HEK293 (cell line): ENCODE measurements around the gene STX16.

Experiments used
- CTCF ChIA-PET: fragments of 350-600 bp; formaldehyde crosslinking; extraction: SDS; loops from one replicate; lab custom pipeline; 2021; ENCODE audit warnings: antibody characterized with exemption; lab: Yijun Ruan, JAX
- POLR2A ChIA-PET: fragments of 300-600 bp; formaldehyde crosslinking; extraction: SDS; loops from one replicate; lab custom pipeline; 2020; ENCODE audit warnings: antibody characterized with exemption, inconsistent platforms; lab: Yijun Ruan, JAX
- H3K27ac ChIP-seq: fragments of 200-500 bp; sonication (Bioruptor generic); 2 replicates; pipeline ENCODE4 v1.5.1; 2014; ENCODE audit warnings: low read depth, low read length, control low read depth, inconsistent platforms; ENCODE audit errors: extremely low read depth
- H3K36me3 ChIP-seq, 2 experiments: fragments of 200-500 bp in 1 of 2; sonication (Bioruptor generic) in 1 of 2; 1 replicate in 1 of 2; 2 replicates in 1 of 2; pipeline ENCODE4 v1.5.1; 2014 to 2017; ENCODE audit warnings: inconsistent platforms in 2 of 2, low read length in 2 of 2; ENCODE audit not compliant: control insufficient read depth in 2 of 2, insufficient read depth in 1 of 2
- H3K4me1 ChIP-seq: fragments of 200-500 bp; sonication (Bioruptor generic); 2 replicates; pipeline ENCODE4 v1.5.1; 2014; ENCODE audit warnings: mild to moderate bottlenecking, low read length, inconsistent platforms; ENCODE audit not compliant: control insufficient read depth, insufficient read depth
- H3K4me3 ChIP-seq: 2 replicates; pipeline ENCODE4 v1.5.1; 2011; ENCODE audit warnings: low read depth, mild to moderate bottlenecking, control low read depth, low read length, moderate library complexity
- H3K9me3 ChIP-seq: fragments of 200-500 bp; sonication (Bioruptor generic); 2 replicates; pipeline ENCODE4 v1.5.1; 2014; ENCODE audit warnings: low read depth, low read length, inconsistent platforms; ENCODE audit not compliant: control insufficient read depth, insufficient read depth
- EGR2 ChIP-seq: fragments of 450-650 bp; formaldehyde crosslinking; IDR thresholded peaks from 2 replicates; pipeline ENCODE4 v1.5.1; 2016; ENCODE audit warnings: low read depth, missing biosample characterization, missing genetic modification characterization
- MEIS1 ChIP-seq: sonication (generic); formaldehyde crosslinking; IDR thresholded peaks from 2 replicates; pipeline ENCODE4 v1.8.1; 2022; ENCODE audit warnings: missing genetic modification reagents, mild to moderate bottlenecking, borderline replicate concordance
- PRDM10 ChIP-seq: fragments of 450-650 bp; formaldehyde crosslinking; IDR thresholded peaks from 2 replicates; pipeline ENCODE4 v1.5.1; 2016; ENCODE audit warnings: missing biosample characterization, missing genetic modification characterization
- RBAK ChIP-seq: fragments of 450-650 bp; formaldehyde crosslinking; IDR thresholded peaks from 2 replicates; pipeline ENCODE4 v1.5.1; 2016; ENCODE audit warnings: missing biosample characterization, missing genetic modification characterization
- ZFHX2 ChIP-seq: fragments of 450-650 bp; formaldehyde crosslinking; conservative IDR thresholded peaks from 2 replicates; pipeline ENCODE4 v1.5.1; 2016; ENCODE audit warnings: missing biosample characterization, missing genetic modification characterization
- ZNF223 ChIP-seq: fragments of 450-650 bp; formaldehyde crosslinking; IDR thresholded peaks from 2 replicates; pipeline ENCODE4 v1.5.1; 2016; ENCODE audit warnings: missing biosample characterization, missing genetic modification characterization
- ZNF266 ChIP-seq: fragments of 450-650 bp; formaldehyde crosslinking; IDR thresholded peaks from 2 replicates; pipeline ENCODE4 v1.5.1; 2016; ENCODE audit warnings: missing biosample characterization, missing genetic modification characterization, low read depth
- ZNF394 ChIP-seq: fragments of 450-650 bp; formaldehyde crosslinking; IDR thresholded peaks from 2 replicates; pipeline ENCODE4 v1.5.1; 2016; ENCODE audit warnings: missing biosample characterization, missing genetic modification characterization, mild to moderate bottlenecking, moderate library complexity, borderline replicate concordance
- ZNF426 ChIP-seq: fragments of 450-650 bp; formaldehyde crosslinking; IDR thresholded peaks from 2 replicates; pipeline ENCODE4 v1.5.1; 2017; ENCODE audit warnings: missing biosample characterization, missing genetic modification characterization, mild to moderate bottlenecking, inconsistent platforms, moderate library complexity
- ZNF48 ChIP-seq: fragments of 450-650 bp; formaldehyde crosslinking; IDR thresholded peaks from 2 replicates; pipeline ENCODE4 v1.5.1; 2016; ENCODE audit warnings: missing biosample characterization, missing genetic modification characterization
- ZNF610 ChIP-seq: fragments of 450-650 bp; formaldehyde crosslinking; IDR thresholded peaks from 2 replicates; pipeline ENCODE4 v1.5.1; 2016; ENCODE audit warnings: missing biosample characterization, missing genetic modification characterization, borderline replicate concordance
- TF ChIP-seq, protein P1 (sequence below): fragments of 450-650 bp; formaldehyde crosslinking; IDR thresholded peaks from 2 replicates; pipeline ENCODE4 v1.5.1; 2016; ENCODE audit warnings: missing biosample characterization, missing genetic modification characterization

STX16 gene

DNA sequence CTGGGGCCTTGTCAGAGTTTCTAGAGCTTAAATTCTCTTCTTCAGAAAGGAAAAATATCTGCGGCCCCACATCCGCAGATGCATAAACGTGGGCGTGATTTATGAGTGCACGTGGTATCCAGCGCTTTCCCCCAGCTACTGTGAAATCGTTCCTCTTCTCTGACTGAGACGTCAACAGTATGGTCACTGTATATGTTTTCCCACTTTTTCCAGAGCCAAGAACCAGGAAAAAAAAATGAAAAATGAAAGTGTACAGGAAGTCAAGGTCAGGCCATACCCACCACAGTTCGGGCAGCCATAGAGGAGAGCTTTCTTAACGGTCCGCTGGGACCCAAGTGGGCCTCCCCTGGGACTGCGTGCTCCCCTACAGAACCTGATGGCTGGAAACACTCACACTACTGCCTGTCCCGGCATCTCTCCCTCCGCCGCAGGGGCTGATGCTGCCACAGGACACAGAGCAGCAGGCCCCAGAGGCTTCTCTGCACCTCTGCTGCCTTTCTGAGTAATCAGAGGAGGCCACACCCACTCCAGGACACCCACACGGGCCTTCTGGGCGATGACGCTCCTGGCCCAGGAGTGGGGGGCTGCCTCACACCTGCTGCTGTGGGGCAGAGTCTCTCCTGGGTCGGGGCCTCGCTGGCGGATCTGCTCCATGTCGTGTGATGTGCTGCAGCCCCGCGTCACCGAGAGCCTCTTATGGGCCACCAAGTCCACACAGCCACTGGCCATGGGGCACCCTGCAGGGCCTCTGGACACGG, 16.4 kb upstream of the STX16 start:
- Histone ChIP-seq H3K36me3 (no peaks in the 10 kb centered on the region), H3K4me3 (no peak overlapping the region), H3K9me3 (no peaks in the 10 kb centered on the region), H3K27ac (no peak overlapping the region), H3K4me1 (no peaks in the 10 kb centered on the region)
- ChIA-PET POLR2A (interaction anchor here (0.6 kb wide), 1 partner anchor 55 kb away, joined by 3 read pairs; no protein-coding TSS in a partner anchor), CTCF (no interaction called here)
- TF ChIP-seq ZFHX2 (tag by site-specific recombination), result peak; percentile 40
- TF ChIP-seq EGR2, result peak; percentile 35; the same call in 1 of the 2 replicates
- no peak for TF ChIP-seq ZNF223
- TF ChIP-seq ZNF426 (tag by site-specific recombination), result no peak
- TF ChIP-seq PRDM10 (tag by site-specific recombination), result no peak

GRCh38 chr20:58635279-58635665, 15.8 kb upstream of the STX16 start:
- Histone ChIP-seq H3K36me3 (no peaks in the 10 kb centered on the region), H3K4me1 (no peaks in the 10 kb centered on the region), H3K9me3 (no peaks in the 10 kb centered on the region), H3K27ac (no peak overlapping the region), H3K4me3 (no peak overlapping the region)
- POLR2A ChIA-PET, result no interaction called here
- CTCF ChIA-PET, result no interaction called here
- TF ChIP-seq, protein P1, sequence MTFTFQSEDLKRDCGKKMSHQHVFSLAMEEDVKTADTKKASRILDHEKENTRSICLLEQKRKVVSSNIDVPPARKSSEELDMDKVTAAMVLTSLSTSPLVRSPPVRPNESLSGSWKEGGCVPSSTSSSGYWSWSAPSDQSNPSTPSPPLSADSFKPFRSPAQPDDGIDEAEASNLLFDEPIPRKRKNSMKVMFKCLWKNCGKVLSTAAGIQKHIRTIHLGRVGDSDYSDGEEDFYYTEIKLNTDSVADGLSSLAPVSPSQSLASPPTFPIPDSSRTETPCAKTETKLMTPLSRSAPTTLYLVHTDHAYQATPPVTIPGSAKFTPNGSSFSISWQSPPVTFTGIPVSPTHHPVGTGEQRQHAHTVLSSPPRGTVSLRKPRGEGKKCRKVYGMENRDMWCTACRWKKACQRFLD, result no peak
- TF ChIP-seq RBAK (tag by site-specific recombination), result no peak
- TF ChIP-seq ZNF610 (tag by site-specific recombination), result no peak

- Histone ChIP-seq H3K4me1 (no peaks in the 10 kb centered on the region), H3K27ac (no peak overlapping the region)
- POLR2A ChIA-PET, result no interaction called here
- no peak for TF ChIP-seq MEIS1 (CRISPR knock-in tag)
- TF ChIP-seq ZNF48 (tag by site-specific recombination), result no peak
- TF ChIP-seq, all 188 proteins: peak for 0
- H3K4me3 ChIP-seq, result no peak overlapping the region
- CTCF ChIA-PET, result no interaction called here
- no peaks in the 10 kb centered on the region for H3K9me3 ChIP-seq
- H3K36me3 ChIP-seq, result no peaks in the 10 kb centered on the region
Observed at GRCh38 chr20:58636396-58636982, 14.6 kb upstream of the STX16 start.

DNA sequence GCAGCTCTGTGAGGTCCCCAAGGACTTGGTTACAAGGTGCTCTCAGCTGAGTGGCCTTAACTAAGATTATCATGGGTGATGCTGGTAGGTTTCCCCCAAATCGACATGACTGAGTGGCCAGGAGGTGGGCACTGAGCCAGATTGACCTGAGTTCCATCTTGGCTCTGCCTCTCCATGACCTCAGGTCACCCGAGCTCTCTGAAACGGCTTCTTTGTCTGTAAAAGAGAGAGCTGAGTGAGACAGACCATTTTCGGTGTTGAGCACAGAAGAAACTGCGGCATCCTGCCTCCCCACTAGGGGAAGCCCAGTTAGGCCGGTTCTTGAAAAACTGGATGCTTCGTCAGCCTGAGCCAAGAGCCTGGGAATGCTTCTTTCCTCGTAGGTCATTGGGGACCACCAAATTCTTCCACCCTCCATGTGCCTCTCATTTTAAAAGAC, 14.1 kb upstream of the STX16 start:
- Histone ChIP-seq H3K36me3 (no peaks in the 10 kb centered on the region), H3K27ac (no peak overlapping the region), H3K4me3 (no peak overlapping the region), H3K9me3 (no peaks in the 10 kb centered on the region), H3K4me1 (no peaks in the 10 kb centered on the region)
- ChIA-PET CTCF (no interaction called here), POLR2A (no interaction called here)
- TF ChIP-seq ZNF266 (tag by site-specific recombination) (no peak), ZNF394 (tag by site-specific recombination) (no peak)
